Measurements from ENCODE around the gene POFUT1. TPM values are rescaled to one million over a fixed set of nuclear protein-coding genes. Genes with fewer than 3 reads are reported as not detected.
"Not testable (repeated sequence)": the region's sequence is repeated elsewhere in the genome, so short reads cannot be mapped to it uniquely, and the experiment has no call there.

The POFUT1 gene
- total RNA-seq, 2 experiments from 2014 or later, result 51.8 to 54.3 TPM

DNA sequence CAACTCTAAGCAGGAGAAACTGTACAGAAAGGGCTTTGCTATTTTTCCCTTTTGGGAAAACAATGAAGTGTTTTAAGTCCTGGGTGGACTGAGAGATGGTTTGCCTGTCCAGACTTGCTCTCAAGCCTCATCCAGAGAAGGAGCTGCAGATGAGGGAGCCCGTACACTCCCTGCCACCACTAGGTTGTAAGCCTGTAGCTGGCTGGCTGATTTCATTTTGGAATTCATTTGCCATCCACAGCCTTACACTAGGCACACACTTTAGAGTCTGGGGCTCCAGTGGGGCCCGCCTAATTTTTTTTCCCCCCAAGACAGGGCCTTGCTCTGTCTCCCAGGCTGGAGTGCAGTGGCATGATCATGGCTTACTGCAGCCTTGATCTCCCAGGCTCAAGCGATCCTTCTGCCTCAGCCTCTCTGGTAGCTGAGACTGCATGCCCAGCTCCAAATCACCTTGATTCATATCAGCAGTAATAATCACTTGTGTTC, 28.4 kb downstream of the POFUT1 start:
- DNase-seq, result no peak
- no peak for ATAC-seq
- Mint-ChIP-seq H3K4me3 (no peak overlapping the region), H3K9me3 (ENCODE audit: low read depth) (no peaks in the 10 kb centered on the region), H3K27ac (peak overlapping the region; percentile 76), H3K4me1 (peaks cover 61% of the 10 kb centered on the region), H3K36me3 (ENCODE audit: low read depth) (peaks cover 53% of the 10 kb centered on the region), H3K27me3 (no peaks in the 10 kb centered on the region)
- ChIA-PET CTCF (interaction anchor here (1.2 kb wide), 1 partner anchor 575 kb away, joined by 3 read pairs; no protein-coding TSS in a partner anchor), POLR2A (interaction anchor here (0.7 kb wide), 1 partner anchor 58 kb away, joined by 4 read pairs; no protein-coding TSS in a partner anchor)
- intact Hi-C loops (cut with DNase I, micrococcal nuclease), result no loop called here

DNA sequence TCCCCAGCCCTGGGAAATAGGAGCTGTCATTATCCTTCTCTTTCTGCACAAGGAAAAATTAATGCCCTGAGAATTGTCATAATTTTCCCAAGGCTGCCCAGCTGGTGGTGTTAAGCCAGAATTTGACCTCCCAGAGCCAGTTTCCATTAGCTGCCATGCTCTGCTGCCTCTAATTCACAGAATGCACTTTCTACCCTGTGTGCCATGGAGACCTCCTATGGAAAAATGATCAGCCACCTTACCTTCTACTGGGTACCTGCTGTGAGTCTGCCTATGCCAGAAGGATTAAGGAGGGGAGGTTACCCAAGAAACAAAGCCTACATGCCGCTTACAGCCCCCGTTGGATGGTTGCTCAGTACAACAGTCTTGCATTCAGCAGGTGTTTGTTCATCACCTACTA, 29.1 kb downstream of the POFUT1 start:
- ChIA-PET CTCF (interaction anchor here (0.5 kb wide), 1 partner anchor 80 kb away, joined by 3 read pairs; no protein-coding TSS in a partner anchor), POLR2A (interaction anchor here (0.7 kb wide), 1 partner anchor 58 kb away, joined by 4 read pairs; no protein-coding TSS in a partner anchor)
- Mint-ChIP-seq H3K4me1 (peaks cover 54% of the 10 kb centered on the region), H3K9me3 (ENCODE audit: low read depth) (no peaks in the 10 kb centered on the region), H3K27ac (peak overlapping the region; percentile 56), H3K4me3 (no peak overlapping the region), H3K27me3 (no peaks in the 10 kb centered on the region), H3K36me3 (ENCODE audit: low read depth) (peaks cover 46% of the 10 kb centered on the region)
- DNase-seq (no peak), ATAC-seq (no peak)
- intact Hi-C loops (cut with DNase I, micrococcal nuclease), result no loop called here

DNA sequence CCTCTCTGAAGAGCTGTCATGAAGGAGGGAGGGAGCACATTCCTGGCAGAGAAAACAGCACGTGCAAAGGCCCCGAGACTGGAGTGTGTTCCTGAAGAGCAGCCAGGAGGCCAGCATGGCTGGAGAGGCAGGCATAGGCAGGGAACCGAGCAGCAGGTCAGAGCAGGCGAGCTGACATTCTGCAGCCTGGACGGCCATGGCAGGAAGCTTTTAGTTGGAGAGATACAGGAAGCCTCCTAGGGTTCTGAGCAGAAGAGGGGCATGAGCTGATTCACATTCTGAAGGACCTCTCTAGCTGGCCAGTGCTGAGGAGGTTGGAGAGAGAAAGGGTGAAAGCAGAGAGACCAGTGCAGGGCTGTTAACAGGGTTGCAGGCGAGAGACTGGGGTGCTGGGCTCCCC, 29.7 kb downstream of the POFUT1 start:
- ATAC-seq, result no peak
- no peak for DNase-seq
- intact Hi-C loops (cut with DNase I, micrococcal nuclease), result no loop called here

DNA sequence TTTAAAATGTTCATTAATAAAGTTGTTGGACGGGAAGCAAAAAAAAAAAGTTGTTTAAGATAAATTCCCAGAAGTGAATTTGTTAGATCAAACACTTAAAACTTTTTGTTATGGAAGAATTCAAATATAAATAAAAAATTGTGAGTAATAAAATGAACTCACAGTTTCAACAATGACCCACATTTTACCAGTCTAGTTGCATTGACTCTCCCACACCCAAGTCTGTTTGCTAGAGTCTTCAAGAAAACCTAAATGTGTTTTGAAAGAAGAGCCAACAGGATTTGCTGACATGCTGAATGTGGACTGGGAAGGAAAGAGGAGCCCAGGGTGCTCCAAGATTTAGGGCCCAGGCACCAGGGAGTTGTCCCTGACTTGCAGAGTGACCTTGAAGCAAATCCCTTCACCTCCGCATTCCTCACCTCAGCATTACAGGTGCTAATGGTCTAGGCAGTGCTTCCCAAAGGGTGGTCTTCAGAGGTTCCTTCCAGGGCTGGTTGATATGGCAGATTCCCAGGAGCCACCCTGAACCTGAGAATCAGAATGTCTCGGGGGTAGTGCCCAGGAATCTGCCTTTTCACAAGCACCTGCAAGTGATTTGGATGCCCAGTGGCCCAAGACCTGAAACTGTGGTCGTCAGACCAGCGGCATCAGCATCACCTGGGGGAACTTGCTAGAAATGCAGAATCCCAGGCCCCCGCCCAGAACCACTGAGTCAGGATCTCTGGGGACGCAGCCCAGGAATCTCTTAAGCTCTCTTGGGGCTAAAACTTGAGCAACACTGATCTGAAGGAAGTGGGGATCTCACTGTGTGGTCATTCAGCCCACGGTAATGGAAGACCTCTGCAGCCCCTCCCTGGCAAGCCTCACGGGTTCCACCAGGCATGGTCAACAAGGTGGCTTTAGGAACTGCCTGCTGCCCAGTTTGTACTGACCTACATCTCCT, 31.1 kb downstream of the POFUT1 start:
- Mint-ChIP-seq H3K4me1 (peaks cover 35% of the 10 kb centered on the region), H3K27me3 (no peaks in the 10 kb centered on the region), H3K4me3 (no peak overlapping the region), H3K27ac (peak overlapping the region; percentile 24), H3K9me3 (ENCODE audit: low read depth) (no peaks in the 10 kb centered on the region), H3K36me3 (ENCODE audit: low read depth) (peaks cover 29% of the 10 kb centered on the region)
- ChIA-PET POLR2A (no interaction called here), CTCF (no interaction called here)
- intact Hi-C loops (cut with DNase I, micrococcal nuclease), result no loop called here
- DNase-seq (no peak), ATAC-seq (no peak)

More for the DNA sequence above, 29.7 kb downstream of the POFUT1 start:
- Mint-ChIP-seq H3K27ac (peak overlapping the region; percentile 56), H3K36me3 (ENCODE audit: low read depth) (peaks cover 42% of the 10 kb centered on the region), H3K9me3 (ENCODE audit: low read depth) (no peaks in the 10 kb centered on the region), H3K27me3 (no peaks in the 10 kb centered on the region), H3K4me3 (no peak overlapping the region), H3K4me1 (peaks cover 48% of the 10 kb centered on the region)
- ChIA-PET POLR2A (no interaction called here), CTCF (interaction anchor here (0.5 kb wide), 1 partner anchor 79 kb away, joined by 3 read pairs; no protein-coding TSS in a partner anchor)

DNA sequence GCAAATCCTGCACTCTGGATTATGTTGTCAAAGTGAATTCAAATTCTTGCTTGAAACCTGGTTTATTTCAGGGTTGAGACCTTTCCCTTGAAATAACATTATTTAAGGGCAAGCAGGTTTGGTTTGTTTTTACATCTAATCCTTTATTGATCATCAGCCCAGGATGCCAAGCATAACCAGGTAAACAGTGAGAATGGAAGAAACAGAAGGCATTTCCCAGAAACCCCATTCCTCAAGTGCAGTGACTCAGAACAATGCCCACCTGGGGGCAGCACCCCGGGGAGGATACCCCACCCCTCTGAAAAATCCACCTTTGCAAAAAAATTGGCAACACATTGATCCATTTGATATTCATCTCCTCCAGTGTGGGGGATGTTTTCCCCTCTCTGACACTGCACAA, 32.5 kb downstream of the POFUT1 start:
- H3K4me3 Mint-ChIP-seq, result no peak overlapping the region
- DNase-seq (peak; percentile 28), ATAC-seq (no peak)
- H3K36me3 Mint-ChIP-seq (ENCODE audit: low read depth), result peaks cover 16% of the 10 kb centered on the region
- no peaks in the 10 kb centered on the region for H3K9me3 Mint-ChIP-seq (ENCODE audit: low read depth)
- ChIA-PET CTCF (no interaction called here), POLR2A (interaction anchor here (0.7 to 1.6 kb wide), 2 partner anchors 12 to 45 kb away, joined by 4 to 9 read pairs; no protein-coding TSS in a partner anchor)
- no peaks in the 10 kb centered on the region for H3K27me3 Mint-ChIP-seq
- H3K27ac Mint-ChIP-seq, result peak overlapping the region; percentile 67
- H3K4me1 Mint-ChIP-seq, result peaks cover 41% of the 10 kb centered on the region
- intact Hi-C loops (cut with DNase I, micrococcal nuclease), result no loop called here

DNA sequence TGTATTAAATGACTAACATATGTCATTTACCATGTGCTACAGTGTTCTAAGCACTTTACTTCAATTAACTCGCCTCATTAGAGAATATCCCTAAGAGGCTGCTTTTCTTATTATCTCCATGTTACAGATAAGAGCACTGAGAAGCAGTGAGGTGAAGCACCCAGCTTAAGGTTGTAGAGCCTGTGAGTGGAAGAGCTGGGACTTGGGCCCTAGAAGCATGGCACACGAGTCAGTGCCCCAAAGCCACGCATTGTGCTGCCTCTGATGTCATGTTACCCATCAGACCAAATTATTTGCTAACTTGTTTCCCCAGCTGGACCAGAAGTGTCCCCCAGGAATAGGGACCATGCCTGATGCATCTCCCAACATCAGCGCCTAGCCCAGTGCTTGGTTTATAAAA, 34.1 kb downstream of the POFUT1 start:
- no peak for ATAC-seq
- POLR2A ChIA-PET, result interaction anchor here (1.6 kb wide), 1 partner anchor 44 kb away, joined by 4 read pairs; no protein-coding TSS in a partner anchor

DNA sequence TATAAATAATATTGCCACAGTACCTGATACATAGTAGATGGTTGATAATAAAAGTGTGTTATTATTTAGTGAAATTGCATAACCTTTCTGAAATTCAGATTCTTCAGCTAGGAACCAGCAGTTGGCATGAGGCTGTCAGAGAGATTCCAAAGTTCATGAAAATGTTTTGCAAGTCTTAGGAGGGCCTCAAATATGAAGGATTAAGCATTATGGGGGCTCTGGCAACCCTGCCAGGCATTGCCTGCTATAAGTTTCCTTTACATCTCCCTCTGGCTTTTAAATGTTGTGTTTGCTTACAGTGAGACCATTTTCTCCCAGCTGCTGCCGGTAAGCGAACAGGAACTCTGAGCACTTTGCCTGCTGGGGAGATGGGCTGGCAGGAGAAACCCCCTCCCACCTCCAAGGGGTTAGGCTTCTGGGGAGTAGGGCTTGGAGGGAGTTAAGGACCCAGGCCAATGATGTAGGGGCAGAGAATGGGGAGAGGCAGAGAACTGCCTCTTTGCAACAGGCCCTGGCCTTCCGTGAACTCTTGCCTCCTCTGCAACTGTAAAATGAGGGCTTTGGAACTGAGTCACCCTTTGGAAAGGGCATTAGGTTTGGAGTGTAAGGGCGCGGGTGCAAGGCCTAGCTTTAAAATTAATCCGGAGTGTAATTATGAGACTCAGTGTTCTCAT, 36.6 kb downstream of the POFUT1 start:
- Mint-ChIP-seq H3K27ac (peak overlapping the region; percentile 42), H3K4me3 (no peak overlapping the region), H3K4me1 (peaks cover 48% of the 10 kb centered on the region), H3K9me3 (ENCODE audit: low read depth) (no peaks in the 10 kb centered on the region), H3K36me3 (ENCODE audit: low read depth) (no peaks in the 10 kb centered on the region), H3K27me3 (no peaks in the 10 kb centered on the region)
- ChIA-PET CTCF (interaction anchor here (1.1 kb wide), 1 partner anchor 42 kb away, joined by 3 read pairs; no protein-coding TSS in a partner anchor), POLR2A (no interaction called here)
- intact Hi-C loops (cut with DNase I, micrococcal nuclease), result no loop called here
- ATAC-seq, result no peak
- DNase-seq, result no peak

More for the DNA sequence above, 34.1 kb downstream of the POFUT1 start:
- intact Hi-C loops (cut with DNase I, micrococcal nuclease), result no loop called here
- CTCF ChIA-PET, result interaction anchor here (1.4 kb wide), 1 partner anchor 9 kb away, joined by 4 read pairs; no protein-coding TSS in a partner anchor
- Mint-ChIP-seq H3K4me3 (no peak overlapping the region), H3K27me3 (no peaks in the 10 kb centered on the region), H3K4me1 (peaks cover 40% of the 10 kb centered on the region), H3K27ac (no peak overlapping the region), H3K9me3 (ENCODE audit: low read depth) (no peaks in the 10 kb centered on the region), H3K36me3 (ENCODE audit: low read depth) (peaks cover 7% of the 10 kb centered on the region)
- DNase-seq, result no peak

DNA sequence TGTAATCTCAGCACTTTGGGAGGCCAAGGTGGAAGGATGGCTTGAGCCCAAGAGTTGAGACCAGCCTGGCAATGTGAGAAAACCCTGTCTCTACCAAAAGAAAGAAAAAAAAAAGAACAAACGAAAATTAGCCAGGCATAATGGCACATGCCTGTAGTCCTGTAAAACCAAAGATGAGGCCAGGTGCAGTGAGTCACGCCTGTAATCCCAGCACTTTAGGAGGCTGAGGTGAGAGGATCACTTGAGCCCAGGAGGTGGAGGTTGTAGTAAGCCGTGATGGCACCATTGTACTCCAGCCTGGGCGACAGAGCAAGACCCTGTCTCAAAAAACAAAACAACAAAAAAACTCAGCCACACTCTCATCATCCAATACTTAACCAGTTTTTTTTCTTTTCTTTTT, 37.3 kb downstream of the POFUT1 start:
- H3K36me3 Mint-ChIP-seq (ENCODE audit: low read depth), result no peaks in the 10 kb centered on the region
- H3K9me3 Mint-ChIP-seq (ENCODE audit: low read depth), result no peaks in the 10 kb centered on the region
- ATAC-seq, result no peak
- peaks cover 50% of the 10 kb centered on the region for H3K4me1 Mint-ChIP-seq
- H3K4me3 Mint-ChIP-seq, result no peak overlapping the region
- intact Hi-C loops (cut with DNase I, micrococcal nuclease), result no loop called here
- H3K27ac Mint-ChIP-seq, result peak overlapping the region; percentile 42
- no peak for DNase-seq
- ChIA-PET POLR2A (interaction anchor here (0.7 kb wide), 1 partner anchor 610 kb away, joined by 11 read pairs; no protein-coding TSS in a partner anchor), CTCF (no interaction called here)
- H3K27me3 Mint-ChIP-seq, result no peaks in the 10 kb centered on the region

DNA sequence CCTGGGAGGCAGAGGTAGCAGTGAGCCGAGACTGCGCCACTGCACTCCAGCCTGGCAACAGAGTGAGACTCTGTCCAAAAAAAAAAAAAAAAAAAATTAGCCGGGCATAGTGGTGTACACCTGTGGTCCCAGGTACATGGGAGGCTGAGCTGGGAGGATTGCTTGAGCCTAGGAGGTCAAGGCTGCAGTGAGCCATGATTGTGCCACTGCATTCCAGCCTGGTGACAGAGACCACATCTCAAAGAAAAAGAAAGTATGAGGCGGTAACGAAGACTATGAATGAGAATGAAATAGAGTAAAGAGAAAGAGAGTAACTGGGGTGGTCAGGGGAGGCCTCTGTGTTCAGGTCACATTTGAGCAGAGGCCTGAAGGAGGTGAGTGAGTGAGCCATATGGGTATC, 38.5 kb downstream of the POFUT1 start:
- DNase-seq; intact Hi-C loops (cut with DNase I, micrococcal nuclease); H3K4me3 Mint-ChIP-seq; ATAC-seq; H3K27me3 Mint-ChIP-seq; H3K9me3 Mint-ChIP-seq (ENCODE audit: low read depth); H3K36me3 Mint-ChIP-seq (ENCODE audit: low read depth): not testable (repeated sequence)
- Mint-ChIP-seq H3K4me1 (peaks cover 48% of the 10 kb centered on the region), H3K27ac (peak overlapping the region; percentile 39)
- ChIA-PET POLR2A (interaction anchor here (0.6 kb wide), 1 partner anchor 22 kb away, joined by 6 read pairs; no protein-coding TSS in a partner anchor), CTCF (interaction anchor here (0.6 to 0.8 kb wide), 2 partner anchors 11 to 158 kb away, joined by 3 to 4 read pairs; no protein-coding TSS in a partner anchor)

DNA sequence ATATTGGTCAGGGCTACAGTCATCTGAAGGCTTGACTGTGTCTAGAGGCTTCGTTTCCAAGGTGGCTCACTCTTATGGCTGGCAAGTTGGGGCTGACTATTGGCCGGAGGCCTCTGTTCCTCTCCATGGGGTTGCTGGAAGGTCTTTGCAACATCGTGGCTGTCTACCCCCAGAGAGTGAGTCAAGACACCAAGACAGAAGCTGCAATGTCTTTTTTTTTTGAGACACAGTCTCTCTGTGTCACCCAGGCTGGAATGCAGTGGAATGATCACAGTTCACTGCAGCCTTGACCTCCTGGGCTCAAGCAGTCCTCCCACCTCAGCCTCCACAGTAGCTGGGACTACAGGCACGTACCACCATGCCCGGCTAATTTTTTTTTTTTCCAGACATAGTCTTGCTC, 40.4 kb downstream of the POFUT1 start:
- H3K27me3 Mint-ChIP-seq, result no peaks in the 10 kb centered on the region
- no peak overlapping the region for H3K4me3 Mint-ChIP-seq
- H3K4me1 Mint-ChIP-seq, result peaks cover 66% of the 10 kb centered on the region
- peaks cover 2% of the 10 kb centered on the region for H3K9me3 Mint-ChIP-seq (ENCODE audit: low read depth)
- peaks cover 8% of the 10 kb centered on the region for H3K36me3 Mint-ChIP-seq (ENCODE audit: low read depth)
- ATAC-seq (no peak), DNase-seq (peak; percentile 40)
- H3K27ac Mint-ChIP-seq, result peak overlapping the region; percentile 78
- CTCF ChIA-PET, result no interaction called here
- POLR2A ChIA-PET, result interaction anchor here (0.6 to 0.7 kb wide), 2 partner anchors 39 to 43 kb away, joined by 4 read pairs; no protein-coding TSS in a partner anchor
- intact Hi-C loops (cut with DNase I, micrococcal nuclease), result loop anchor here in 1 of 2 experiments (2.0 kb wide), 1 partner anchor 85 kb away; no protein-coding TSS in a partner anchor

Measured in activated CD4-positive, alpha-beta T cell treated with anti-CD3 and anti-CD28 coated beads for 36 hours (primary cell).